K562 (cell line): ENCODE data around the gene RC3H2. TPM values are rescaled to one million over a fixed set of nuclear protein-coding genes. Genes with fewer than 3 reads are reported as not detected.

ENCODE experiments used
- ATAC-seq: fragments of 200-7000 bp; cut with Tn5 transposase; 3 replicates; pipeline ENCODE4 v1.9.1; 2020; ENCODE audit warnings: moderate library complexity
- BruUV-seq: library from RNA; stranded (reverse); fragments of 400-500 nt; replicated peaks from 2 replicates; lab custom pipeline; 2021; lab: Mats Ljungman, UMichigan
- CTCF ChIA-PET: fragments of 300-600 bp; formaldehyde crosslinking; extraction: SDS; loops from one replicate; lab custom pipeline; 2021; ENCODE audit warnings: low intra/inter-chr PET ratio; lab: Yijun Ruan, JAX
- POLR2A ChIA-PET: fragments of 300-600, 350-650 bp; sonication (Branson Sonifier 250); formaldehyde crosslinking; extraction: SDS; loops from one replicate; lab custom pipeline; 2021; ENCODE audit warnings: antibody characterized with exemption, inconsistent platforms; lab: Yijun Ruan, JAX
- DNase-seq, 4 experiments: peaks; one replicate each; pipeline versions ENCODE4 v3.0.0 to v3.0.0-alpha.2; 2011 to 2018; ENCODE audit warnings: low spot score in 3 of 4, mixed read lengths in 3 of 4; ENCODE audit errors: extremely low read depth in 1 of 4
- FAIRE-seq: peaks from 2 replicates; lab custom pipeline; 2011; peaks lifted over from hg19 to GRCh38; lab: Jason Lieb, UNC
- H2AFZ ChIP-seq: 2 replicates; pipeline ENCODE4 v1.6.0; 2011; ENCODE audit warnings: low read depth, low read length, control low read depth, inconsistent platforms
- H3K27ac ChIP-seq: fragments of 200-600 bp; 3 replicates; pipeline ENCODE4 v1.8.0; 2011; ENCODE audit warnings: low read depth, mild to moderate bottlenecking, control low read depth, inconsistent platforms, low read length, moderate library complexity, mixed read lengths; ENCODE audit errors: extremely low read depth
- H3K27me3 ChIP-seq, 2 experiments: fragments of 300-600 bp in 1 of 2; 2 replicates in 1 of 2; 3 replicates in 1 of 2; pipeline versions ENCODE4 v1.6.0 to v1.8.0; 2011; ENCODE audit warnings: inconsistent platforms in 2 of 2, low read length in 2 of 2, mild to moderate bottlenecking in 1 of 2, mixed read lengths in 1 of 2, moderate library complexity in 1 of 2; ENCODE audit not compliant: control insufficient read depth in 2 of 2, insufficient read depth in 2 of 2
- H3K36me3 ChIP-seq: fragments of 300-600 bp; 3 replicates; pipeline ENCODE4 v1.8.0; 2011; ENCODE audit warnings: mild to moderate bottlenecking, low read length, inconsistent platforms; ENCODE audit not compliant: control insufficient read depth, insufficient read depth
- H3K4me1 ChIP-seq, 2 experiments: fragments of 200-600 bp in 1 of 2; replicated peaks in 1 of 2; 2 replicates in 1 of 2; 3 replicates in 1 of 2; pipeline versions ENCODE4 v1.5.1 to v1.8.0; 2011; ENCODE audit warnings: inconsistent platforms in 2 of 2, low read length in 2 of 2, mild to moderate bottlenecking in 1 of 2, mixed read lengths in 1 of 2, moderate library complexity in 1 of 2; ENCODE audit not compliant: control insufficient read depth in 2 of 2, insufficient read depth in 2 of 2
- H3K4me2 ChIP-seq: 2 replicates; pipeline ENCODE4 v1.6.1; 2011; ENCODE audit warnings: low read length, control low read depth, inconsistent platforms, mixed read lengths; ENCODE audit not compliant: insufficient read depth
- H3K4me3 ChIP-seq: fragments of 200-600 bp; sonication (generic), shearing (Covaris generic); 2 replicates; pipeline ENCODE4 v1.5.1; 2016; ENCODE audit warnings: control low read depth, inconsistent platforms
- H3K79me2 ChIP-seq: fragments of 200-600 bp; 3 replicates; pipeline ENCODE4 v1.8.0; 2011; ENCODE audit warnings: low read length, inconsistent platforms; ENCODE audit not compliant: control insufficient read depth, insufficient read depth
- H3K9ac ChIP-seq, 2 experiments: 2 replicates each; pipeline versions ENCODE4 v1.6.0 to v1.6.1; 2011; ENCODE audit warnings: low read depth in 2 of 2, low read length in 2 of 2, control low read depth in 1 of 2, inconsistent platforms in 1 of 2, mild to moderate bottlenecking in 1 of 2, mixed read lengths in 1 of 2; ENCODE audit not compliant: insufficient read depth in 1 of 2
- H3K9me1 ChIP-seq: one replicate; pipeline ENCODE4 v1.6.0; 2011; ENCODE audit warnings: inconsistent platforms, mild to moderate bottlenecking, low read length, moderate library complexity; ENCODE audit not compliant: control insufficient read depth, insufficient read depth
- H3K9me3 ChIP-seq: replicated peaks from 2 replicates; pipeline ENCODE4 v1.5.1; 2011; ENCODE audit warnings: low read depth, low read length, inconsistent platforms; ENCODE audit not compliant: control insufficient read depth, insufficient read depth
- H4K20me1 ChIP-seq: replicated peaks from 2 replicates; pipeline ENCODE4 v1.6.1; 2011; ENCODE audit warnings: low read length, inconsistent platforms, mixed read lengths; ENCODE audit not compliant: control insufficient read depth, insufficient read depth
- HDAC2 ChIP-seq: fragments of 450-650 bp; IDR thresholded peaks from 2 replicates; pipeline ENCODE4 v1.6.1; 2016; ENCODE audit warnings: mild to moderate bottlenecking
- WGBS: fragments of 100-300 bp; shearing (Covaris generic); methylation state at CpG from one replicate; pipeline ENCODE4 v1.1.6; 2016; ENCODE audit warnings: low coverage, mixed read lengths; ENCODE audit not compliant: insufficient coverage; ENCODE audit errors: missing lambda C conversion rate; 5-methylcytosine and 5-hydroxymethylcytosine counted together
- in situ Hi-C: fragments of 300-500 bp; cut with MboI; formaldehyde crosslinking; loops from 4 replicates; pipeline ENCODE4 v1.15.0; 2018; ENCODE audit warnings: inconsistent platforms, mixed read lengths
- intact Hi-C: fragments of 100-400 bp; cut with micrococcal nuclease; formaldehyde crosslinking; loops from 2 replicates; pipeline ENCODE4 v1.14.2; 2022
- polyA plus RNA-seq, 8 experiments: library from polyadenylated mRNA; depleted of rRNA in 4 of 8; stranded (reverse) in 5 of 8; unstranded in 3 of 8; fragments of >200 nt; fragmentation: Nextera tagmentation in 2 of 8; fragmentation: Illumina TruSeq in 1 of 8; extraction: Ambion mirVana in 2 of 8; extraction: Trizol in 1 of 8; gene quantifications; 2 replicates each; pipeline versions ENCODE4 v1.2.1 to v1.2.3, GENCODE V29; 2011 to 2014; ENCODE audit warnings: inconsistent platforms in 1 of 8, missing spikeins in 1 of 8
- total RNA-seq, 7 experiments: library from RNA; depleted of rRNA in 6 of 7; stranded (reverse); fragments of >200 nt in 6 of 7; fragmentation: Illumina TruSeq in 2 of 7; extraction: Trizol in 2 of 7; gene quantifications; 2 replicates each; pipeline versions ENCODE4 v1.2.1 to v1.2.3, GENCODE V29; 2011 to 2021; ENCODE audit warnings: low replicate concordance in 1 of 7
- TF ChIP-seq, protein P1 (sequence below), 2 experiments: fragments of 450-650 bp in 1 of 2; sonication (generic) in 1 of 2; formaldehyde crosslinking in 1 of 2; IDR thresholded peaks; 2 replicates each; pipeline versions ENCODE4 v1.7.1 to v1.9.0; 2016 to 2022; ENCODE audit warnings: inconsistent platforms in 1 of 2, mild to moderate bottlenecking in 1 of 2, missing genetic modification reagents in 1 of 2

Gene RC3H2
- total and polyA plus RNA-seq, 9 of the 15 experiments (the other 6 are each of a cell fraction or from before 2014, with no cell fraction given): 5.6 to 35.4 (median 18.6) TPM

DNA sequence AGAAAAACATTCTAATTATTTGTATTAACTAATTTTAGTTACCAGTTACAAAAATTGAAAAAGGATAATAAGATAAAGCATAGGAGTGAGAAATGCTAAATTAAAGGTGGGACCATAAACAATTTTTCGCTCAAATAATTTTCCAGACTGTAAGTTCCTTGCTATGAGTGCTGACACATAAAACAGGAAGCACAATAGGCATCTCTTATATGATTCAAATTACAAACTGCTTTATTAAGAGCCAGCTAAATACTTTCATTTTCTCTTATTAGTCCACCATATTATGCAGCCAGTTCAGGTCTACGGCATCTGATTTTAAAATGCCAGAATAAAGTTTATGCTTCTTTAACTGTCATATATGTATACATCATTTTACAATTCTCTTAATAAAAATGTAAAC, 4.4 kb downstream of the RC3H2 start:
- FAIRE-seq: no peak
- in situ Hi-C loops: no loop called here
- CTCF ChIA-PET: no interaction called here

More for the DNA sequence above, 4.4 kb downstream of the RC3H2 start:
- no peak overlapping the region for H3K4me3 ChIP-seq
- no peak for TF ChIP-seq HDAC2
- TF ChIP-seq, protein P1, sequence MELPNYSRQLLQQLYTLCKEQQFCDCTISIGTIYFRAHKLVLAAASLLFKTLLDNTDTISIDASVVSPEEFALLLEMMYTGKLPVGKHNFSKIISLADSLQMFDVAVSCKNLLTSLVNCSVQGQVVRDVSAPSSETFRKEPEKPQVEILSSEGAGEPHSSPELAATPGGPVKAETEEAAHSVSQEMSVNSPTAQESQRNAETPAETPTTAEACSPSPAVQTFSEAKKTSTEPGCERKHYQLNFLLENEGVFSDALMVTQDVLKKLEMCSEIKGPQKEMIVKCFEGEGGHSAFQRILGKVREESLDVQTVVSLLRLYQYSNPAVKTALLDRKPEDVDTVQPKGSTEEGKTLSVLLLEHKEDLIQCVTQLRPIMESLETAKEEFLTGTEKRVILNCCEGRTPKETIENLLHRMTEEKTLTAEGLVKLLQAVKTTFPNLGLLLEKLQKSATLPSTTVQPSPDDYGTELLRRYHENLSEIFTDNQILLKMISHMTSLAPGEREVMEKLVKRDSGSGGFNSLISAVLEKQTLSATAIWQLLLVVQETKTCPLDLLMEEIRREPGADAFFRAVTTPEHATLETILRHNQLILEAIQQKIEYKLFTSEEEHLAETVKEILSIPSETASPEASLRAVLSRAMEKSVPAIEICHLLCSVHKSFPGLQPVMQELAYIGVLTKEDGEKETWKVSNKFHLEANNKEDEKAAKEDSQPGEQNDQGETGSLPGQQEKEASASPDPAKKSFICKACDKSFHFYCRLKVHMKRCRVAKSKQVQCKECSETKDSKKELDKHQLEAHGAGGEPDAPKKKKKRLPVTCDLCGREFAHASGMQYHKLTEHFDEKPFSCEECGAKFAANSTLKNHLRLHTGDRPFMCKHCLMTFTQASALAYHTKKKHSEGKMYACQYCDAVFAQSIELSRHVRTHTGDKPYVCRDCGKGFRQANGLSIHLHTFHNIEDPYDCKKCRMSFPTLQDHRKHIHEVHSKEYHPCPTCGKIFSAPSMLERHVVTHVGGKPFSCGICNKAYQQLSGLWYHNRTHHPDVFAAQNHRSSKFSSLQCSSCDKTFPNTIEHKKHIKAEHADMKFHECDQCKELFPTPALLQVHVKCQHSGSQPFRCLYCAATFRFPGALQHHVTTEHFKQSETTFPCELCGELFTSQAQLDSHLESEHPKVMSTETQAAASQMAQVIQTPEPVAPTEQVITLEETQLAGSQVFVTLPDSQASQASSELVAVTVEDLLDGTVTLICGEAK (IDR thresholded peaks at IDR 0.05): peak; percentile 54; the same call in 1 of the 2 replicates
- TF ChIP-seq, protein P1 (CRISPR knock-in tag; IDR thresholded peaks at IDR 0.05): no peak
- TF ChIP-seq, all 486 proteins: peak for 1
- H3K4me1 ChIP-seq: peaks cover 3 to 7% of the 10 kb centered on the region in 2 experiments; a peak in 3 of 5 replicates
- H3K27ac ChIP-seq: peak overlapping the region; percentile 19; the same call in 1 of the 3 replicates
- H3K9ac ChIP-seq: no peak overlapping the region
- DNase-seq (no peak), ATAC-seq (no peak)
- BruUV-seq: no TSS peak
- H3K27me3 ChIP-seq: no peaks in the 10 kb centered on the region
- intact Hi-C loops: no loop called here
- H3K4me2 ChIP-seq: no peak overlapping the region
- no peaks in the 10 kb centered on the region for H3K9me1 ChIP-seq
- WGBS: 73% methylated on average over 2 of the region's 2 CpGs
- H3K9me3 ChIP-seq: no peaks in the 10 kb centered on the region
- H3K36me3 ChIP-seq: peaks cover 29% of the 10 kb centered on the region; the same call in 2 of the 3 replicates
- H3K79me2 ChIP-seq: peaks cover 77% of the 10 kb centered on the region
- H4K20me1 ChIP-seq: no peaks in the 10 kb centered on the region
- POLR2A ChIA-PET: interaction anchor here (1.0 kb wide), 1 partner anchor 8 kb away, joined by 3 read pairs; no protein-coding TSS in a partner anchor
- no peak overlapping the region for H2AFZ ChIP-seq
